Stimulated activated naive CD8-positive, alpha-beta T cell treated with anti-CD3 and anti-CD28 coated beads, Interleukin-15, Interleukin-2, amounts not matched to agents 100 U/mL and 50 U/mL, for 24 hours (primary cell): ENCODE measurements around the gene EDARADD.
"Not testable (repeated sequence)": the region's sequence is repeated elsewhere in the genome, so short reads cannot be mapped to it uniquely, and the experiment has no call there.

ENCODE experiments used
- ATAC-seq: fragments of 150-1000 bp; cut with Tn5 transposase; one replicate; pipeline ENCODE4 v1.10.0; 2021
- DNase-seq: peaks from one replicate; pipeline ENCODE4 v3.0.0; 2021

EDARADD gene

GRCh38 chr1:236433819-236434315 is 39.8 kb downstream of the EDARADD start:
- no peak for ATAC-seq
- DNase-seq, result no peak

GRCh38 chr1:236438614-236439013 is 44.5 kb downstream of the EDARADD start:
- ATAC-seq (no peak), DNase-seq (no peak)

- DNase-seq, result no peak
- ATAC-seq, result no peak
Observed at GRCh38 chr1:236440373-236440772, 46.3 kb downstream of the EDARADD start.

- ATAC-seq (no peak), DNase-seq (no peak)
Observed at GRCh38 chr1:236450779-236451178, 56.7 kb downstream of the EDARADD start.

- ATAC-seq (peak; percentile 54), DNase-seq (peak; percentile 40)
Observed at GRCh38 chr1:236451796-236452373, 57.8 kb downstream of the EDARADD start.

GRCh38 chr1:236455243-236455642 is 61.2 kb downstream of the EDARADD start:
- ATAC-seq (no peak), DNase-seq (no peak)

GRCh38 chr1:236457775-236458174 is 63.7 kb downstream of the EDARADD start:
- DNase-seq, result no peak
- ATAC-seq, result peak; percentile 71

GRCh38 chr1:236458996-236459395 is 64.9 kb downstream of the EDARADD start:
- DNase-seq, result no peak
- no peak for ATAC-seq

GRCh38 chr1:236460103-236460502 is 66.0 kb downstream of the EDARADD start:
- ATAC-seq (no peak), DNase-seq (no peak)

GRCh38 chr1:236464197-236464596 is 70.1 kb downstream of the EDARADD start:
- not testable (repeated sequence) for ATAC-seq, DNase-seq

- no peak for ATAC-seq
- no peak for DNase-seq
Observed at GRCh38 chr1:236465231-236465958, 71.3 kb downstream of the EDARADD start.

- DNase-seq (no peak), ATAC-seq (no peak)
Observed at GRCh38 chr1:236465959-236466303, 71.8 kb downstream of the EDARADD start.

- no peak for DNase-seq
- no peak for ATAC-seq
Observed at GRCh38 chr1:236467327-236467641, 73.2 kb downstream of the EDARADD start.

GRCh38 chr1:236468625-236469024 is 74.5 kb downstream of the EDARADD start:
- ATAC-seq, result no peak
- DNase-seq, result no peak

GRCh38 chr1:236469466-236469865 is 75.4 kb downstream of the EDARADD start:
- ATAC-seq (no peak), DNase-seq (no peak)

- no peak for DNase-seq
- ATAC-seq, result no peak
Observed at GRCh38 chr1:236471096-236471495, 77.0 kb downstream of the EDARADD start.

GRCh38 chr1:236471653-236472052 is 77.6 kb downstream of the EDARADD start:
- DNase-seq (no peak), ATAC-seq (no peak)

GRCh38 chr1:236472850-236473788 is 79.0 kb downstream of the EDARADD start:
- ATAC-seq (no peak), DNase-seq (no peak)

GRCh38 chr1:236476019-236476418 is 81.9 kb downstream of the EDARADD start:
- ATAC-seq, result no peak

GRCh38 chr1:236480758-236481436 is 86.8 kb downstream of the EDARADD start:
- DNase-seq (no peak), ATAC-seq (no peak)

More at GRCh38 chr1:236476019-236476418, 81.9 kb downstream of the EDARADD start:
- no peak for DNase-seq

GRCh38 chr1:236484310-236484971 is 90.4 kb downstream of the EDARADD start:
- no peak for ATAC-seq
- DNase-seq, result no peak
